SU-DHL-6 (cell line): ENCODE data around the gene B3GNT2.

Experiments used
- H2AFZ ChIP-seq: fragments of 200-600 bp; sonication (generic); 2 replicates; pipeline ENCODE4 v1.6.1; 2014; ENCODE audit warnings: low read depth, mild to moderate bottlenecking, moderate library complexity, mixed read lengths, antibody characterized with exemption, low read length; ENCODE audit not compliant: severe bottlenecking
- H3F3A ChIP-seq: fragments of 200-600 bp; shearing (Covaris generic); 2 replicates; pipeline ENCODE4 v1.6.0; 2016; ENCODE audit warnings: antibody characterized with exemption, mild to moderate bottlenecking; ENCODE audit not compliant: insufficient read depth
- H3K27ac ChIP-seq: fragments of 200-600 bp; sonication (generic); 2 replicates; pipeline ENCODE4 v1.5.1; 2016; ENCODE audit warnings: low read depth, mild to moderate bottlenecking, low read length, moderate library complexity, mixed read lengths
- H3K27me3 ChIP-seq: fragments of 200-600 bp; sonication (generic), shearing (Covaris generic); 2 replicates; pipeline ENCODE4 v1.6.0; 2014; ENCODE audit warnings: mild to moderate bottlenecking, low read length
- H3K36me3 ChIP-seq: fragments of 200-600 bp; sonication (generic); 2 replicates; pipeline ENCODE4 v1.6.1; 2014; ENCODE audit warnings: mild to moderate bottlenecking, low read length, mixed read lengths
- H3K4me2 ChIP-seq: fragments of 300-600, 200-600 bp; shearing (Covaris generic), sonication (generic); 2 replicates; pipeline ENCODE4 v1.6.0; 2014; ENCODE audit warnings: low read length, low read depth, mild to moderate bottlenecking; ENCODE audit not compliant: poor library complexity, severe bottlenecking
- H3K4me3 ChIP-seq: fragments of 200-600 bp; sonication (generic); 2 replicates; pipeline ENCODE4 v1.5.1; 2014; ENCODE audit warnings: antibody characterized with exemption, low read length, mild to moderate bottlenecking, mixed read lengths; ENCODE audit not compliant: insufficient read depth, poor library complexity, severe bottlenecking
- H3K79me2 ChIP-seq: fragments of 200-600 bp; sonication (generic); 2 replicates; pipeline ENCODE4 v1.6.1; 2014; ENCODE audit warnings: mild to moderate bottlenecking, low read length, moderate library complexity; ENCODE audit not compliant: insufficient read depth
- H3K9ac ChIP-seq: fragments of 200-600 bp; sonication (generic); 2 replicates; pipeline ENCODE4 v1.7.0; 2014; ENCODE audit warnings: mild to moderate bottlenecking, low read length
- H3K9me2 ChIP-seq: fragments of 200-600 bp; sonication (generic); replicated peaks from 2 replicates; pipeline ENCODE4 v1.6.1; 2014; ENCODE audit warnings: low read length; ENCODE audit not compliant: insufficient read depth
- H3K9me3 ChIP-seq: fragments of 200-600 bp; sonication (generic); 2 replicates; pipeline ENCODE4 v1.6.1; 2014; ENCODE audit warnings: low read length, mixed read lengths; ENCODE audit not compliant: insufficient read depth
- H4K20me1 ChIP-seq: fragments of 200-600 bp; sonication (generic); 2 replicates; pipeline ENCODE4 v1.6.1; 2014; ENCODE audit warnings: low read depth, mild to moderate bottlenecking, antibody characterized with exemption, low read length, moderate library complexity, mixed read lengths
- EZH2phosphoT487 ChIP-seq: fragments of 200-600 bp; sonication (generic), shearing (Covaris generic); conservative IDR thresholded peaks from 2 replicates; pipeline ENCODE4 v1.6.1; 2018; ENCODE audit warnings: mild to moderate bottlenecking, antibody characterized with exemption, low read length, moderate library complexity, mixed read lengths
- TF ChIP-seq, protein P1 (sequence below): fragments of 200-600 bp; sonication (generic); IDR thresholded peaks from one replicate; pipeline ENCODE4 v1.5.1; 2017; ENCODE audit warnings: antibody characterized with exemption, mild to moderate bottlenecking, low read length, moderate library complexity; ENCODE audit not compliant: insufficient read depth, poor library complexity, severe bottlenecking

Gene B3GNT2

DNA sequence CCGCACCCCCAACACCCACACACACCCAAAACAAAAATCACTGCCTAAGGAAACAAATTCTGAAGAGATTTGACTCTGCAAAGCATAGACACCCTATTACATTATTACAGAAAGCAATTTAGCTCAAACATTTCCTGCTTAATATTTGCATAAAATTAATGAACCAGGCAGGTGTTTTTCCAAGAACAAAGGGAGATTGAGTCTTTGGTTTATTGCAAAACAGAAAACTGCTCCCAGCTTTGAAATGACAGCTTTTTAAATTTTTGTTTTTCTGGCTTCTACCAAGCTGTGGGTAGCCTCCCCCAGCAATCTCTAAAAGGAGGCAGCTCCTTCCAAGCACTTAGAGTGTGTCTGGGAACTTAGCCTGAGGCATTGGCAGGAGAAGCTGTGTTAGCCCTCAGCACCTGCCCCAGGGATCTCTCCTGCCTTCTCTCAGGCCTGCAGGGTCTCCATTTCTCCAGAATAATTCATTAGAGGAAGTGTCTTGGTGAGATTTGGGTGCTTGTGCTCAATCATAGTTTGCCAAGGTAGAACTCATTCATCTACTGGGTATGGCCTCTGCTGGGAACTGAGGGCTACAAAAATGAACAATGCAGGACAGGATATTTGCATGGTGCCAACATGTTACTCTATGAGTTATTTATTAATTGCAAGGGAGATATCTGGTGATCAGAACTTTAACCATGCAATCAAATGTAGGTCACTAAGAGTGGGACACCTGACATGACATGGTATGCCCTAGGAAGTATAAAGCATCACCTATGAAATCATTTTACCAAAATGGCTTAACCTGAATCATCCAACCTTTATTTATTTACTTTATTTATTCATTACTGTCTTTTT, 58.7 kb downstream of the B3GNT2 start:
- Histone ChIP-seq H4K20me1 (no peaks in the 10 kb centered on the region), H3K79me2 (no peaks in the 10 kb centered on the region), H3K36me3 (no peaks in the 10 kb centered on the region), H3K9me3 (no peaks in the 10 kb centered on the region), H3K27me3 (no peaks in the 10 kb centered on the region), H2AFZ (no peak overlapping the region), H3F3A (no peaks in the 10 kb centered on the region), H3K9me2 (no peaks in the 10 kb centered on the region), H3K9ac (no peak overlapping the region), H3K4me2 (no peak overlapping the region), H3K4me3 (no peak overlapping the region), H3K27ac (no peak overlapping the region)
- TF ChIP-seq, protein P1, sequence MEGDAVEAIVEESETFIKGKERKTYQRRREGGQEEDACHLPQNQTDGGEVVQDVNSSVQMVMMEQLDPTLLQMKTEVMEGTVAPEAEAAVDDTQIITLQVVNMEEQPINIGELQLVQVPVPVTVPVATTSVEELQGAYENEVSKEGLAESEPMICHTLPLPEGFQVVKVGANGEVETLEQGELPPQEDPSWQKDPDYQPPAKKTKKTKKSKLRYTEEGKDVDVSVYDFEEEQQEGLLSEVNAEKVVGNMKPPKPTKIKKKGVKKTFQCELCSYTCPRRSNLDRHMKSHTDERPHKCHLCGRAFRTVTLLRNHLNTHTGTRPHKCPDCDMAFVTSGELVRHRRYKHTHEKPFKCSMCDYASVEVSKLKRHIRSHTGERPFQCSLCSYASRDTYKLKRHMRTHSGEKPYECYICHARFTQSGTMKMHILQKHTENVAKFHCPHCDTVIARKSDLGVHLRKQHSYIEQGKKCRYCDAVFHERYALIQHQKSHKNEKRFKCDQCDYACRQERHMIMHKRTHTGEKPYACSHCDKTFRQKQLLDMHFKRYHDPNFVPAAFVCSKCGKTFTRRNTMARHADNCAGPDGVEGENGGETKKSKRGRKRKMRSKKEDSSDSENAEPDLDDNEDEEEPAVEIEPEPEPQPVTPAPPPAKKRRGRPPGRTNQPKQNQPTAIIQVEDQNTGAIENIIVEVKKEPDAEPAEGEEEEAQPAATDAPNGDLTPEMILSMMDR = no peak
- TF ChIP-seq EZH2phosphoT487 = no peak

DNA sequence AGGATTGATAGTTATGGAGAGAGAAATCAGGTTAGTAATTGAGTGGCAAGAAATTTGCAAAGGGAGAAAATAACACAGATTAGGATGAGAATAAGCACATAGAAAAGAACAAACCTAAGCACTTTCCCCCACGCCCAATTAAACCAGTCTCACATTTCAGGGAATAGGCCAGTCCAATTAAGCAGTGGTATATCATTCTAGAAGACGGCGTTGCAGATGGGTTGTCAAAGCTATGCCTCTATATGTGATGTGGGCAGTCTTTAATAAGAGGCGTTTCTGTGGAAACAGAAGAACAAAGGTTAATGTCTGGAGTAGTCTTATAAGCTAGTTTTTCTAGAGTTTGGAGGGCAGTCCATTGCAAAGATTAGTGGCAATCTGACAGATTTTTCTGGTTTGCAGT, 61.6 kb downstream of the B3GNT2 start:
- H3K9me3 ChIP-seq = no peaks in the 10 kb centered on the region
- H3K9me2 ChIP-seq = no peaks in the 10 kb centered on the region
- H4K20me1 ChIP-seq = no peaks in the 10 kb centered on the region
- H3K79me2 ChIP-seq = no peaks in the 10 kb centered on the region
- TF ChIP-seq, protein P1 = no peak
- TF ChIP-seq EZH2phosphoT487 = no peak
- no peak overlapping the region for H3K9ac ChIP-seq
- no peak overlapping the region for H3K4me2 ChIP-seq
- H3K4me3 ChIP-seq = no peak overlapping the region
- no peaks in the 10 kb centered on the region for H3K36me3 ChIP-seq
- no peaks in the 10 kb centered on the region for H3F3A ChIP-seq
- no peak overlapping the region for H3K27ac ChIP-seq
- H3K27me3 ChIP-seq = no peaks in the 10 kb centered on the region
- H2AFZ ChIP-seq = no peak overlapping the region

DNA sequence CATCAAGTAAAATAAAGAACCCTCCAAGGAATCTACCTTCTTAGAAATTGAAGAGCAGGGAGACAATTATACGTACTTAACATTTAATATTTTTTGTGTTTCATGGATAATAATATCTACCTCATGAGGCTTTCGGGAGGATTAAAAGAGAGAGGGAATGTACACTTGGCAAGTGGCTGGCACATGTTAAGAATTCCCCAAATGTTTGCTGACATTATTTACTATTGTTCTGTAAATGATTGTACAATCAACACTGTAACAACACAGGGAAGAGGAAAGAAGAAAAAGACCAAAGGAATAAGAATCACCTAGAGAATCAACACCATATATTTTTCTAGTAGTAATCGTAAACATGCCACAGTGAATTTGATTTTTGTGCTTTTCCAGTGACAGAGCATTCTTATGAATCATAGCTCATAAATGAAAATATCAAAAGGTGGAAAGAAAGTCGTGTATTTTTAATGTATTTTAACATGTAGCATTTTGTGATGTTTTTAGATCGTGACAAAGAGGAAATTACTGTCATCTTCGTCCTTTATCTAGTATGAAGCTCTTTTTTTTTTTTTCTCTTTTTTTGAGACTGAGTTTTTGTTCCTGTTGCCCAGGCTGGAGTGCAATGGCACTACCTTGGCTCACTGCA, 67.3 kb downstream of the B3GNT2 start:
- no peak overlapping the region for H3K4me2 ChIP-seq

More for the DNA sequence above, 67.3 kb downstream of the B3GNT2 start:
- Histone ChIP-seq H3K36me3 (no peaks in the 10 kb centered on the region), H3K27ac (no peak overlapping the region), H3K9me2 (no peaks in the 10 kb centered on the region), H3K27me3 (no peaks in the 10 kb centered on the region), H4K20me1 (no peaks in the 10 kb centered on the region), H3K4me3 (no peak overlapping the region), H3F3A (no peaks in the 10 kb centered on the region), H3K79me2 (no peaks in the 10 kb centered on the region), H2AFZ (no peak overlapping the region), H3K9ac (no peak overlapping the region), H3K9me3 (0 out of 2 replicates have a peak, but pooled peaks cover 3% of the 10 kb centered on the region)
- TF ChIP-seq, protein P1 = no peak
- no peak for TF ChIP-seq EZH2phosphoT487
